Measurements from ENCODE around the gene SPACA4. TPM values are rescaled to one million over a fixed set of nuclear protein-coding genes. Genes with fewer than 3 reads are reported as not detected.

SPACA4 gene
- polyA plus RNA-seq, 4 donors = 0.11 to 0.26 TPM; not detected in 2

GRCh38 chr19:48646722-48647216 lies 40.2 kb downstream of the SPACA4 start:
- DNase-seq (ENCODE audit: low read depth in 4 of 4, low spot score in 2 of 4) = no peak

- no peak for DNase-seq (ENCODE audit: low read depth in 4 of 4, low spot score in 2 of 4)
These were observed 41.6 kb downstream of the SPACA4 start for GRCh38 chr19:48648134-48648533.

DNA sequence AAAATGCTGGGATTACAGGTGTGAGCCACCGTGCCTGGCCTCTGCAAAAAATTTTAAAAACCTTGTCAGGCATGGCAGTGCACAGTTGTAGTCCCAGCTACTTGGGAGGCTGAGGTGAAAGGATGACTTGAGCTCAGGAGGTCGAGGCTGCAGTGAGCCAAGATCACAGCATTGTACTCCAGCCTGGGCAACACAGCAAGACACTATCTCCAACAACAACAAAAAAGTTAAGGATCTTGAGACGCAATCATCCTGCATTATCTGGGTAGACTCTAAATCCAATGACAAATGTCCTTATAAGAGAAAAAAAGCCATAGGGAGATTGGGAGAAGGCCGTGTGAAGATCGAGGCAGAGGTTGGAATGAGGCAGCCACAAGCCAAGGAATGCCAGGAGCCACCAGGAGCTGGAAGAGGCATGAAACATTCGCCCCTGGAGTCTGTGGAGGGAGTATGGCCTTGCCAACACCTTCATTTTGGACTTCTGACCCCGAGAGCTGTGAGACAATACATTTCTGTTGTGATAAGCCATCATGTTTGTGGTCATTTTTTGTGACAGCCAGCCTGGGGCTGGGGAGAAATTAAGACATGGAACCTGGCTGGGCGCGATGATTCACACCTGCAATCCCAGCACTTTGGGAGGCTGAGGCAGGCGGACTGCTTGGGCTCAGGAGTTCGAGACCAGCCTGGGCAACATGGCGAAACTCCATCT lies 44.6 kb downstream of the SPACA4 start:
- no peak for DNase-seq (ENCODE audit: low read depth in 4 of 4, low spot score in 2 of 4)

- DNase-seq (ENCODE audit: low read depth in 4 of 4, low spot score in 2 of 4) = no peak
These were observed 45.1 kb downstream of the SPACA4 start for GRCh38 chr19:48651683-48652048.

GRCh38 chr19:48654299-48655059 lies 47.9 kb downstream of the SPACA4 start:
- no peak for DNase-seq (ENCODE audit: low read depth in 4 of 4, low spot score in 2 of 4)

DNA sequence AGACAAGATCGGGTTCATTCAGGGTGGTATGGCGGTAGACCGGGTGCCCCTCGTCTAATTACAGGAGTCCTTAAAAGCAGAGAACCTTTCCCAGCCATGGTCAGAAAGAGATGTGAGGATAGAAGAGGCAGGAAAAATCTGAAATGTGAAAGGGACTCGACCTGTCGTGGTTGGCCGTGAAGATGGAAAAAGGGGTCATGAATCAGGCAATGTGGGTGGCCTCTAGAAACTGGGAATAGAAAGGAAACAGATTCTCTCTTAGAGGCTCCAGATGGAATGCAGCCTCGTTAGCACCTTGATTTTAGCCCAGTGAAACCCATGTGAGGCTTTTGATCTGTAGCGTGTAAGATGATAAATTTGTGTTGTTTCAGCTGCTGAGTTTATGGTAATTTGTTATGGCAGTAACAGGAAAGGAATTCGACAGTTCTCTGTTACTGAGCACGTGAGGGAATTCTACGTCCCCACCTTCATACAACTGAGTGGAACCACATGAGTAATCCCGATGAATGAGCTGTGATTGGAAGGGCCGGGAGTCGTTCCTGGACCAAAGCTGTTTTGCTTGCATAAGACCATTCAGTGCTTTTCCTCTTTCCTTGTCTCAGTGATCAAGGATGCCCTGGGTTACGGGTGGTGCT lies 50.4 kb downstream of the SPACA4 start:
- peak in 1 of 4 donors; percentile 55 for DNase-seq (ENCODE audit: low read depth in 4 of 4, low spot score in 2 of 4)

Other genes with a start within 250 kb of the SPACA4 start
- gene TMEM143, start 242.8 kb upstream of the SPACA4 start, polyA plus RNA-seq (ENCODE audit: insufficient read length in 4 of 4) = 10 to 100 TPM in 3 of 4 donors, 1 to 10 TPM in 1; 9.2 to 14.6 (median 12.0) TPM
- gene SYNGR4, start 242.4 kb upstream of the SPACA4 start, polyA plus RNA-seq (ENCODE audit: insufficient read length in 4 of 4) = under 1 TPM; 0.33 to 0.64 (median 0.60) TPM
- gene KDELR1, start 215.2 kb upstream of the SPACA4 start, polyA plus RNA-seq (ENCODE audit: insufficient read length in 4 of 4) = 100 to 1,000 TPM; 208 to 244 (median 234) TPM
- under 1 TPM; 0.42 to 0.78 (median 0.54) TPM for gene GRIN2D, start 213.1 kb upstream of the SPACA4 start, polyA plus RNA-seq (ENCODE audit: insufficient read length in 4 of 4)
- gene GRWD1, start 160.8 kb upstream of the SPACA4 start, polyA plus RNA-seq (ENCODE audit: insufficient read length in 4 of 4) = 10 to 100 TPM; 22.9 to 33.0 (median 27.9) TPM
- 1 to 10 TPM in 2 of 4 donors, under 1 TPM in 2; 0.40 to 1.2 (median 0.85) TPM for gene KCNJ14, start 151.2 kb upstream of the SPACA4 start, polyA plus RNA-seq (ENCODE audit: insufficient read length in 4 of 4)
- gene CYTH2, start 137.4 kb upstream of the SPACA4 start, polyA plus RNA-seq (ENCODE audit: insufficient read length in 4 of 4) = 100 to 1,000 TPM in 1 of 4 donors, 10 to 100 TPM in 3; 75.7 to 107 (median 90.7) TPM
- 1 to 10 TPM; 1.9 to 5.0 (median 3.7) TPM for gene LMTK3, start 94.9 kb upstream of the SPACA4 start, polyA plus RNA-seq (ENCODE audit: insufficient read length in 4 of 4)
- under 1 TPM; 0.25 to 0.39 (median 0.35) TPM for gene SULT2B1, start 54.6 kb upstream of the SPACA4 start, polyA plus RNA-seq (ENCODE audit: insufficient read length in 4 of 4)
- gene FAM83E, start 8.3 kb downstream of the SPACA4 start, polyA plus RNA-seq (ENCODE audit: insufficient read length in 4 of 4) = 1 to 10 TPM; 1.2 to 2.7 (median 1.4) TPM
- 1,000 to 10,000 TPM; 1,107 to 1,584 (median 1,279) TPM for gene RPL18, start 12.4 kb downstream of the SPACA4 start, polyA plus RNA-seq (ENCODE audit: insufficient read length in 4 of 4)
- 10 to 100 TPM; 17.1 to 40.1 (median 29.5) TPM for gene SPHK2, start 12.8 kb downstream of the SPACA4 start, polyA plus RNA-seq (ENCODE audit: insufficient read length in 4 of 4)
- gene DBP, start 30.6 kb downstream of the SPACA4 start, polyA plus RNA-seq (ENCODE audit: insufficient read length in 4 of 4) = 10 to 100 TPM; 11.3 to 15.7 (median 13.2) TPM
- 10 to 100 TPM; 20.9 to 34.8 (median 28.6) TPM for gene CA11, start 39.4 kb downstream of the SPACA4 start, polyA plus RNA-seq (ENCODE audit: insufficient read length in 4 of 4)
- gene NTN5, start 66.3 kb downstream of the SPACA4 start, polyA plus RNA-seq (ENCODE audit: insufficient read length in 4 of 4) = 1 to 10 TPM in 3 of 4 donors, under 1 TPM in 1; 0.45 to 2.1 (median 1.6) TPM
- gene FUT2, start 89.2 kb downstream of the SPACA4 start, polyA plus RNA-seq (ENCODE audit: insufficient read length in 4 of 4) = 1 to 10 TPM; 1.7 to 5.6 (median 3.3) TPM
- 1 to 10 TPM; 5.0 to 9.6 (median 6.7) TPM for gene MAMSTR, start 113.0 kb downstream of the SPACA4 start, polyA plus RNA-seq (ENCODE audit: insufficient read length in 4 of 4)
- 10 to 100 TPM; 12.6 to 16.6 (median 15.2) TPM for gene RASIP1, start 133.9 kb downstream of the SPACA4 start, polyA plus RNA-seq (ENCODE audit: insufficient read length in 4 of 4)
- under 1 TPM; 0.23 to 0.67 (median 0.32) TPM for gene IZUMO1, start 140.2 kb downstream of the SPACA4 start, polyA plus RNA-seq (ENCODE audit: insufficient read length in 4 of 4)
- 1 to 10 TPM; 3.0 to 3.8 (median 3.4) TPM for gene FUT1, start 145.9 kb downstream of the SPACA4 start, polyA plus RNA-seq (ENCODE audit: insufficient read length in 4 of 4)
- gene FGF21, start 148.8 kb downstream of the SPACA4 start, polyA plus RNA-seq (ENCODE audit: insufficient read length in 4 of 4) = not detected
- 10 to 100 TPM; 30.4 to 64.2 (median 49.8) TPM for gene BCAT2, start 204.3 kb downstream of the SPACA4 start, polyA plus RNA-seq (ENCODE audit: insufficient read length in 4 of 4)
- 10 to 100 TPM; 30.0 to 40.4 (median 36.2) TPM for gene HSD17B14, start 229.7 kb downstream of the SPACA4 start, polyA plus RNA-seq (ENCODE audit: insufficient read length in 4 of 4)